Astrocyte of the spinal cord (primary cell): Measurements from ENCODE around the gene ZBTB16.
"Not testable (repeated sequence)": the region's sequence is repeated elsewhere in the genome, so short reads cannot be mapped to it uniquely, and the experiment has no call there.

ENCODE experiments used
- DNase-seq: peaks from one replicate; pipeline ENCODE4 v3.0.0; 2011; ENCODE audit warnings: low read depth, low spot score
- H3K4me3 ChIP-seq: 2 replicates; pipeline ENCODE4 v1.5.1; 2011; ENCODE audit warnings: low read depth, mild to moderate bottlenecking, low read length, moderate library complexity
- CTCF ChIP-seq: IDR thresholded peaks from 2 replicates; pipeline ENCODE4 v1.5.1; 2012; ENCODE audit warnings: low read depth, mild to moderate bottlenecking, low read length, inconsistent platforms
- in situ Hi-C: cut with HindIII; loops from 2 replicates; pipeline ENCODE4 v1.10.0; 2017; ENCODE audit warnings: low sequenced_read_pairs

Gene ZBTB16

GRCh38 chr11:114049050-114049449 lies 10.5 kb upstream of the ZBTB16 start:
- in situ Hi-C loops = no loop called here
- H3K4me3 ChIP-seq = no peak overlapping the region
- no peak for TF ChIP-seq CTCF
- DNase-seq = no peak

GRCh38 chr11:114049766-114050165 lies 9.7 kb upstream of the ZBTB16 start:
- H3K4me3 ChIP-seq, DNase-seq, in situ Hi-C loops: not testable (repeated sequence)

GRCh38 chr11:114050258-114050927 lies 9.1 kb upstream of the ZBTB16 start:
- no peak for DNase-seq
- TF ChIP-seq CTCF = no peak
- in situ Hi-C loops = no loop called here
- H3K4me3 ChIP-seq = no peak overlapping the region

- TF ChIP-seq CTCF = no peak
- no peak for DNase-seq
- no peak overlapping the region for H3K4me3 ChIP-seq
- in situ Hi-C loops = no loop called here
Observed at GRCh38 chr11:114051558-114051957, 8.0 kb upstream of the ZBTB16 start.

- H3K4me3 ChIP-seq = no peak overlapping the region
- DNase-seq = no peak
- in situ Hi-C loops = no loop called here
- TF ChIP-seq CTCF = no peak
Observed at GRCh38 chr11:114052160-114052559, 7.4 kb upstream of the ZBTB16 start.

- DNase-seq = no peak
- H3K4me3 ChIP-seq = no peak overlapping the region
- in situ Hi-C loops = no loop called here
- no peak for TF ChIP-seq CTCF
Observed at GRCh38 chr11:114053406-114053805, 6.1 kb upstream of the ZBTB16 start.

GRCh38 chr11:114054806-114055205 lies 4.7 kb upstream of the ZBTB16 start:
- no peak overlapping the region for H3K4me3 ChIP-seq
- DNase-seq = no peak
- in situ Hi-C loops = no loop called here
- no peak for TF ChIP-seq CTCF
